ENCODE results near the gene VMAC. TPM values are rescaled to one million over a fixed set of nuclear protein-coding genes. Genes with fewer than 3 reads are reported as not detected.

VMAC gene
- total and polyA plus RNA-seq, 10 donors, result 2.1 to 15.9 (median 11.5) TPM

- Histone ChIP-seq H3K4me1 (peaks cover 0 to 4% (median 0%) of the 10 kb centered on the region in 6 donors), H3K4me3 (no peak overlapping the region), H3K9me3 (no peaks in the 10 kb centered on the region), H3K27ac (no peak overlapping the region), H3K27me3 (replicated peaks in 1 of 7) (peaks cover 0 to 73% (median 13%) of the 10 kb centered on the region in 7 donors), H3K36me3 (no peaks in the 10 kb centered on the region)
- intact Hi-C loops (cut with DNase I; ENCODE audit: low total_unique reads), result no loop called here
- 81 to 90% (median 85%) methylated on average over 7 to 8 of the region's 8 CpGs for WGBS, 5 donors
- TF ChIP-seq POLR2AphosphoS5 (IDR thresholded peaks at IDR 0.05) (no peak), CTCF (IDR thresholded peaks at IDR 0.05 in 8 of 11, conservative IDR thresholded peaks at IDR 0.05 in 3 of 11) (no peak), POLR2A (IDR thresholded peaks at IDR 0.05) (no peak)
- no peak for DNase-seq
These were observed 27.2 kb upstream of the VMAC start for GRCh38 chr19:5877427-5877826.

- TF ChIP-seq POLR2AphosphoS5 (IDR thresholded peaks at IDR 0.05) (no peak), CTCF (IDR thresholded peaks at IDR 0.05 in 8 of 11, conservative IDR thresholded peaks at IDR 0.05 in 3 of 11) (no peak), POLR2A (IDR thresholded peaks at IDR 0.05) (no peak)
- DNase-seq, result no peak
- H3K9me3 ChIP-seq, result no peaks in the 10 kb centered on the region
- H3K27ac ChIP-seq, result no peak overlapping the region
- no peaks in the 10 kb centered on the region for H3K36me3 ChIP-seq
- WGBS, 5 donors, result 71 to 86% (median 83%) methylated on average over 9 of the region's 9 CpGs
- intact Hi-C loops (cut with DNase I; ENCODE audit: low total_unique reads), result no loop called here
- peaks cover 0 to 73% (median 13%) of the 10 kb centered on the region in 7 donors for H3K27me3 ChIP-seq (replicated peaks in 1 of 7)
- H3K4me1 ChIP-seq, result peaks cover 0 to 4% (median 0%) of the 10 kb centered on the region in 6 donors
- no peak overlapping the region for H3K4me3 ChIP-seq
These were observed 26.8 kb upstream of the VMAC start for GRCh38 chr19:5877882-5878281.

- no peak for DNase-seq
These were observed 24.5 kb upstream of the VMAC start for GRCh38 chr19:5880196-5880595.

GRCh38 chr19:5880604-5881078 lies 24.0 kb upstream of the VMAC start:
- intact Hi-C loops (cut with DNase I; ENCODE audit: low total_unique reads), result no loop called here
- DNase-seq, result no peak
- Histone ChIP-seq H3K9me3 (no peaks in the 10 kb centered on the region), H3K36me3 (no peaks in the 10 kb centered on the region), H3K4me1 (peaks cover 0 to 4% (median 0%) of the 10 kb centered on the region in 6 donors), H3K4me3 (no peak overlapping the region), H3K27me3 (replicated peaks in 1 of 7) (peaks cover 0 to 67% (median 13%) of the 10 kb centered on the region in 7 donors), H3K27ac (no peak overlapping the region)
- no peak for TF ChIP-seq CTCF (IDR thresholded peaks at IDR 0.05 in 8 of 11, conservative IDR thresholded peaks at IDR 0.05 in 3 of 11)
- no peak for TF ChIP-seq POLR2A (IDR thresholded peaks at IDR 0.05)
- TF ChIP-seq POLR2AphosphoS5 (IDR thresholded peaks at IDR 0.05), result no peak
- 14 to 28% (median 20%) methylated on average over 13 to 15 of the region's 15 CpGs for WGBS, 5 donors

More at GRCh38 chr19:5880196-5880595, 24.5 kb upstream of the VMAC start:
- H3K4me3 ChIP-seq, result no peak overlapping the region
- no peak overlapping the region for H3K27ac ChIP-seq
- H3K4me1 ChIP-seq, result peaks cover 0 to 4% (median 0%) of the 10 kb centered on the region in 6 donors
- peaks cover 0 to 71% (median 13%) of the 10 kb centered on the region in 7 donors for H3K27me3 ChIP-seq (replicated peaks in 1 of 7)
- TF ChIP-seq POLR2AphosphoS5 (IDR thresholded peaks at IDR 0.05) (no peak), CTCF (IDR thresholded peaks at IDR 0.05 in 8 of 11, conservative IDR thresholded peaks at IDR 0.05 in 3 of 11) (no peak), POLR2A (IDR thresholded peaks at IDR 0.05) (no peak)
- H3K9me3 ChIP-seq, result no peaks in the 10 kb centered on the region
- WGBS, 5 donors, result 38 to 48% (median 44%) methylated on average over 4 to 6 of the region's 6 CpGs
- intact Hi-C loops (cut with DNase I; ENCODE audit: low total_unique reads), result no loop called here
- no peaks in the 10 kb centered on the region for H3K36me3 ChIP-seq

Data from spleen (tissue), 11 donors.